ENCODE results near the gene TRMT10B. TPM values are rescaled to one million over a fixed set of nuclear protein-coding genes. Genes with fewer than 3 reads are reported as not detected.

TRMT10B gene
- total and polyA plus RNA-seq, 10 of the 15 experiments (the other 5 are each of a cell fraction or from before 2014, with no cell fraction given): 3.7 to 11.7 (median 6.8) TPM

DNA sequence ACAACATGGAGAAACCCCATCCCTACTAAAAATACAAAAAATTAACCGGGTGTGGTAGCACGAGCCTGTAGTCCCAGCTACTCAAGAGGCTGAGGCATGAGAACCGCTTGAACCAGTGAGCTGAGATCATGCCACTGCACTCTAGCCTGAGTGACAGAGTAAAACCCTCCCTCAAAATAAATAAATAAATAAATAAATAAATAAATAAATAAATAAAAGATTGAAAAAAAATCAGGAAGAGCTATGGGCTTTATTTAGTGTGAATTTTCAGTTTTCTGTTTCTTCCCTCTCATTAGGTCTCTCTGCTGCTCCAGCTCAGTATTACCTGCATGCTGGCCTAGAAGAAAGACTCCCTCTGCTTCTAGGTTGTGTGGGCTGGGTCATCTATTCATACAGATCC lies 47.8 kb upstream of the TRMT10B start:
- POLR2A ChIA-PET: no interaction called here
- TF ChIP-seq JUND (IDR thresholded peaks at IDR 0.05; ENCODE audit: low read depth, low read length): no peak
- no peak for TF ChIP-seq ZBTB11 (CRISPR knock-in tag; IDR thresholded peaks at IDR 0.05)
- TF ChIP-seq PAX5 (IDR thresholded peaks at IDR 0.05; ENCODE audit: borderline replicate concordance, low read depth, low read length): no peak
- no peak for TF ChIP-seq USF1 (IDR thresholded peaks at IDR 0.05; ENCODE audit: borderline replicate concordance, extremely low read length, insufficient read depth, low read depth, low read length)
- no peak for TF ChIP-seq RCOR1 (conservative IDR thresholded peaks at IDR 0.05; ENCODE audit: low read depth, low read length)
- no peak for TF ChIP-seq GABPA (IDR thresholded peaks at IDR 0.05; ENCODE audit: low read depth)
- TF ChIP-seq, protein P1, sequence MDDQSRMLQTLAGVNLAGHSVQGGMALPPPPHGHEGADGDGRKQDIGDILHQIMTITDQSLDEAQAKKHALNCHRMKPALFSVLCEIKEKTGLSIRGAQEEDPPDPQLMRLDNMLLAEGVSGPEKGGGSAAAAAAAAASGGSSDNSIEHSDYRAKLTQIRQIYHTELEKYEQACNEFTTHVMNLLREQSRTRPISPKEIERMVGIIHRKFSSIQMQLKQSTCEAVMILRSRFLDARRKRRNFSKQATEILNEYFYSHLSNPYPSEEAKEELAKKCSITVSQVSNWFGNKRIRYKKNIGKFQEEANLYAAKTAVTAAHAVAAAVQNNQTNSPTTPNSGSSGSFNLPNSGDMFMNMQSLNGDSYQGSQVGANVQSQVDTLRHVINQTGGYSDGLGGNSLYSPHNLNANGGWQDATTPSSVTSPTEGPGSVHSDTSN (IDR thresholded peaks at IDR 0.05; ENCODE audit: insufficient replicate concordance, low read depth, low read length): no peak
- TF ChIP-seq, protein P2, sequence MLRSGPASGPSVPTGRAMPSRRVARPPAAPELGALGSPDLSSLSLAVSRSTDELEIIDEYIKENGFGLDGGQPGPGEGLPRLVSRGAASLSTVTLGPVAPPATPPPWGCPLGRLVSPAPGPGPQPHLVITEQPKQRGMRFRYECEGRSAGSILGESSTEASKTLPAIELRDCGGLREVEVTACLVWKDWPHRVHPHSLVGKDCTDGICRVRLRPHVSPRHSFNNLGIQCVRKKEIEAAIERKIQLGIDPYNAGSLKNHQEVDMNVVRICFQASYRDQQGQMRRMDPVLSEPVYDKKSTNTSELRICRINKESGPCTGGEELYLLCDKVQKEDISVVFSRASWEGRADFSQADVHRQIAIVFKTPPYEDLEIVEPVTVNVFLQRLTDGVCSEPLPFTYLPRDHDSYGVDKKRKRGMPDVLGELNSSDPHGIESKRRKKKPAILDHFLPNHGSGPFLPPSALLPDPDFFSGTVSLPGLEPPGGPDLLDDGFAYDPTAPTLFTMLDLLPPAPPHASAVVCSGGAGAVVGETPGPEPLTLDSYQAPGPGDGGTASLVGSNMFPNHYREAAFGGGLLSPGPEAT (IDR thresholded peaks at IDR 0.05; ENCODE audit: low read depth): no peak
- no peak for TF ChIP-seq POLR2A (IDR thresholded peaks at IDR 0.05; ENCODE audit: low read depth, low read length)
- no peak for TF ChIP-seq ZNF622 (IDR thresholded peaks at IDR 0.05)
- no peak for TF ChIP-seq EED (IDR thresholded peaks at IDR 0.05; ENCODE audit: low read depth)
- no peak for TF ChIP-seq FOXK2 (IDR thresholded peaks at IDR 0.05)
- TF ChIP-seq NBN (IDR thresholded peaks at IDR 0.05): no peak
- TF ChIP-seq E2F8 (IDR thresholded peaks at IDR 0.05; ENCODE audit: low read depth, partially characterized antibody): no peak

More for the DNA sequence above, 47.8 kb upstream of the TRMT10B start:
- Histone ChIP-seq H3K36me3 (ENCODE audit: control insufficient read depth in 2 of 2, insufficient read depth in 2 of 2, low read length in 1 of 2) (no peaks in the 10 kb centered on the region), H3K79me2 (ENCODE audit: control insufficient read depth, insufficient read depth, low read length) (no peaks in the 10 kb centered on the region), H3K4me2 (ENCODE audit: control insufficient read depth, insufficient read depth) (no peak overlapping the region), H4K20me1 (ENCODE audit: control insufficient read depth, insufficient read depth) (no peaks in the 10 kb centered on the region), H3K4me1 (ENCODE audit: control insufficient read depth, insufficient read depth, low read length) (no peaks in the 10 kb centered on the region), H3K9me3 (replicated peaks; ENCODE audit: control insufficient read depth, insufficient read depth, low read length) (no peaks in the 10 kb centered on the region), H3K9ac (ENCODE audit: control insufficient read depth, insufficient read depth, low read length) (no peak overlapping the region), H3K27ac (ENCODE audit: control insufficient read depth, insufficient read depth) (no peak overlapping the region), H3K4me3 (no peak overlapping the region), H3K27me3 (replicated peaks in 1 of 2; ENCODE audit: control insufficient read depth in 2 of 2, insufficient read depth in 2 of 2, low read length in 1 of 2) (peaks cover 0 to 2% of the 10 kb centered on the region in 2 experiments; a peak in 2 of 4 replicates), H2AFZ (ENCODE audit: control insufficient read depth, low read depth, low read length) (no peak overlapping the region)
- no TSS peak for BruUV-seq (replicated peaks)
- no peak for FAIRE-seq
- no peak for ATAC-seq
- intact Hi-C loops (cut with micrococcal nuclease; ENCODE audit: unreplicated experiment): no loop called here
- ChIA-PET SMC1A (ENCODE audit: uncharacterized antibody, unreplicated experiment) (interaction anchor here (0.9 kb wide), 1 partner anchor 72 kb away, joined by 4 read pairs; no protein-coding TSS in a partner anchor), CTCF (interaction anchor here (0.6 to 1.4 kb wide), 6 partner anchors 11 to 1224 kb away, joined by 3 to 4 read pairs (median 3); no protein-coding TSS in a partner anchor), RAD21 (ENCODE audit: unreplicated experiment) (no interaction called here)
- in situ Hi-C loops (cut with MboI): no loop called here
- no peak for DNase-seq (ENCODE audit: low read depth, low spot score)
- WGBS (ENCODE audit: insufficient coverage, insufficient replicate concordance, low lambda C conversion rate, missing lambda C conversion rate): 18% methylated on average over 3 of the region's 3 CpGs
